Measurements from ENCODE around the gene TPRN.

- no peak for TF ChIP-seq POLR2AphosphoS5 (IDR thresholded peaks at IDR 0.05; ENCODE audit: low read depth, low read length)
- TF ChIP-seq POLR2A (IDR thresholded peaks at IDR 0.05; ENCODE audit: low read depth, low read length): no peak
Observed at GRCh38 chr9:137227853-137228505, 27.4 kb upstream of the TPRN start.

Measured in GM12892 (cell line).